OCI-LY1 (cell line): ENCODE measurements around the gene UBL3.

Experiments
- H2AFZ ChIP-seq: fragments of 200-600 bp; sonication (generic), shearing (Covaris generic); 2 replicates; pipeline ENCODE4 v1.6.0; 2014; ENCODE audit warnings: antibody characterized with exemption, mild to moderate bottlenecking, low read length
- H3F3A ChIP-seq: fragments of 200-600 bp; sonication (generic), shearing (Covaris generic); 2 replicates; pipeline ENCODE4 v1.6.0; 2014; ENCODE audit warnings: mild to moderate bottlenecking, antibody characterized with exemption, low read length, moderate library complexity; ENCODE audit not compliant: insufficient read depth
- H3K27ac ChIP-seq: fragments of 200-600 bp; sonication (generic); 2 replicates; pipeline ENCODE4 v1.5.1; 2014; ENCODE audit warnings: low read length, mixed run types, mild to moderate bottlenecking, low read depth; ENCODE audit not compliant: poor library complexity, severe bottlenecking
- H3K27me3 ChIP-seq: fragments of 200-600 bp; sonication (generic); 2 replicates; pipeline ENCODE4 v1.6.0; 2014; ENCODE audit warnings: antibody characterized with exemption, mild to moderate bottlenecking, low read length, moderate library complexity; ENCODE audit not compliant: insufficient read depth
- H3K36me3 ChIP-seq: fragments of 200-600 bp; sonication (generic); 2 replicates; pipeline ENCODE4 v1.6.1; 2014; ENCODE audit warnings: mild to moderate bottlenecking, antibody characterized with exemption, low read length, moderate library complexity, mixed read lengths; ENCODE audit not compliant: insufficient read depth
- H3K4me1 ChIP-seq: fragments of 200-600 bp; sonication (generic); 2 replicates; pipeline ENCODE4 v1.5.1; 2014; ENCODE audit warnings: mild to moderate bottlenecking, low read length, moderate library complexity; ENCODE audit not compliant: insufficient read depth, severe bottlenecking
- H3K4me2 ChIP-seq: fragments of 200-600 bp; sonication (generic), shearing (Covaris generic); 2 replicates; pipeline ENCODE4 v1.6.1; 2014; ENCODE audit warnings: low read length
- H3K4me3 ChIP-seq: fragments of 200-600 bp; sonication (generic); 2 replicates; pipeline ENCODE4 v1.5.1; 2014; ENCODE audit warnings: low read length, low read depth, mild to moderate bottlenecking, mixed read lengths; ENCODE audit not compliant: poor library complexity, severe bottlenecking
- H3K79me2 ChIP-seq: fragments of 200-600 bp; shearing (Covaris generic); 2 replicates; pipeline ENCODE4 v1.6.1; 2016; ENCODE audit warnings: mixed run types, low read length, mixed read lengths; ENCODE audit not compliant: insufficient read depth
- H3K9ac ChIP-seq: fragments of 200-600 bp; sonication (generic), shearing (Covaris generic); 2 replicates; pipeline ENCODE4 v1.6.1; 2014; ENCODE audit warnings: mild to moderate bottlenecking, low read length, mixed read lengths
- H3K9me2 ChIP-seq: fragments of 200-600 bp; sonication (generic), shearing (Covaris generic); 2 replicates; pipeline ENCODE4 v1.6.1; 2014; ENCODE audit warnings: low read depth, mild to moderate bottlenecking, low read length, mixed read lengths
- H3K9me3 ChIP-seq: fragments of 200-600 bp; shearing (Covaris generic); 2 replicates; pipeline ENCODE4 v1.6.1; 2014; ENCODE audit warnings: low read length, mixed read lengths
- H4K20me1 ChIP-seq: fragments of 200-600 bp; sonication (generic), shearing (Covaris generic); 2 replicates; pipeline ENCODE4 v1.6.0; 2016; ENCODE audit warnings: mild to moderate bottlenecking, low read length; ENCODE audit not compliant: insufficient read depth
- EZH2 ChIP-seq: fragments of 200-600 bp; sonication (generic), shearing (Covaris generic); IDR thresholded peaks from 2 replicates; pipeline ENCODE4 v1.8.0; 2017; ENCODE audit warnings: borderline replicate concordance, mixed run types, mild to moderate bottlenecking, antibody characterized with exemption, low read length, moderate library complexity, mixed read lengths
- TF ChIP-seq, protein P1 (sequence below): fragments of 200-600 bp; sonication (generic), shearing (Covaris generic); IDR thresholded peaks from 2 replicates; pipeline ENCODE4 v1.5.1; 2017; ENCODE audit warnings: mild to moderate bottlenecking, antibody characterized with exemption, low read length, moderate library complexity, mixed read lengths

The UBL3 gene

DNA sequence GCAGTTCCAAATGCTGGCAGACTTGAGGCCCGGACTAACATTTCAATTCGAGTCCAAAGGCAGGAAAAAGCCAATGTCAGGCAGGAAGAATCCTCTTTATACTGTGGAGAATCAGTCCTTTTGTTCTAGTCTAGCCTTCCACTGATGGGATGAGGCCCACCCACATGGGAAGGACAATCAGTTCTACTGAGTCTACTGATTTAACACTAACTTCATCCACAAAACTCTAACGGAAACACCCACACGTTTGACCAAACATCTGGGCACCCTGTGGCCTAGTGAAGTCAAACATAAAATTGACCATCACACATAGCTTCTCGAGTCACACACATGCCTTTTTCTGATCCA lies 100.3 kb downstream of the UBL3 start:
- no peak overlapping the region for H3K4me3 ChIP-seq
- H3K4me2 ChIP-seq = no peak overlapping the region
- TF ChIP-seq, protein P1, sequence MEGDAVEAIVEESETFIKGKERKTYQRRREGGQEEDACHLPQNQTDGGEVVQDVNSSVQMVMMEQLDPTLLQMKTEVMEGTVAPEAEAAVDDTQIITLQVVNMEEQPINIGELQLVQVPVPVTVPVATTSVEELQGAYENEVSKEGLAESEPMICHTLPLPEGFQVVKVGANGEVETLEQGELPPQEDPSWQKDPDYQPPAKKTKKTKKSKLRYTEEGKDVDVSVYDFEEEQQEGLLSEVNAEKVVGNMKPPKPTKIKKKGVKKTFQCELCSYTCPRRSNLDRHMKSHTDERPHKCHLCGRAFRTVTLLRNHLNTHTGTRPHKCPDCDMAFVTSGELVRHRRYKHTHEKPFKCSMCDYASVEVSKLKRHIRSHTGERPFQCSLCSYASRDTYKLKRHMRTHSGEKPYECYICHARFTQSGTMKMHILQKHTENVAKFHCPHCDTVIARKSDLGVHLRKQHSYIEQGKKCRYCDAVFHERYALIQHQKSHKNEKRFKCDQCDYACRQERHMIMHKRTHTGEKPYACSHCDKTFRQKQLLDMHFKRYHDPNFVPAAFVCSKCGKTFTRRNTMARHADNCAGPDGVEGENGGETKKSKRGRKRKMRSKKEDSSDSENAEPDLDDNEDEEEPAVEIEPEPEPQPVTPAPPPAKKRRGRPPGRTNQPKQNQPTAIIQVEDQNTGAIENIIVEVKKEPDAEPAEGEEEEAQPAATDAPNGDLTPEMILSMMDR = no peak
- no peak for TF ChIP-seq EZH2
- H3K4me1 ChIP-seq = no peaks in the 10 kb centered on the region
- no peaks in the 10 kb centered on the region for H3F3A ChIP-seq
- no peak overlapping the region for H2AFZ ChIP-seq
- H3K9me2 ChIP-seq = no peaks in the 10 kb centered on the region
- H3K79me2 ChIP-seq = no peaks in the 10 kb centered on the region
- H4K20me1 ChIP-seq = no peaks in the 10 kb centered on the region
- no peaks in the 10 kb centered on the region for H3K36me3 ChIP-seq
- H3K27me3 ChIP-seq = no peaks in the 10 kb centered on the region
- H3K27ac ChIP-seq = no peak overlapping the region
- H3K9ac ChIP-seq = no peak overlapping the region
- H3K9me3 ChIP-seq = no peaks in the 10 kb centered on the region

DNA sequence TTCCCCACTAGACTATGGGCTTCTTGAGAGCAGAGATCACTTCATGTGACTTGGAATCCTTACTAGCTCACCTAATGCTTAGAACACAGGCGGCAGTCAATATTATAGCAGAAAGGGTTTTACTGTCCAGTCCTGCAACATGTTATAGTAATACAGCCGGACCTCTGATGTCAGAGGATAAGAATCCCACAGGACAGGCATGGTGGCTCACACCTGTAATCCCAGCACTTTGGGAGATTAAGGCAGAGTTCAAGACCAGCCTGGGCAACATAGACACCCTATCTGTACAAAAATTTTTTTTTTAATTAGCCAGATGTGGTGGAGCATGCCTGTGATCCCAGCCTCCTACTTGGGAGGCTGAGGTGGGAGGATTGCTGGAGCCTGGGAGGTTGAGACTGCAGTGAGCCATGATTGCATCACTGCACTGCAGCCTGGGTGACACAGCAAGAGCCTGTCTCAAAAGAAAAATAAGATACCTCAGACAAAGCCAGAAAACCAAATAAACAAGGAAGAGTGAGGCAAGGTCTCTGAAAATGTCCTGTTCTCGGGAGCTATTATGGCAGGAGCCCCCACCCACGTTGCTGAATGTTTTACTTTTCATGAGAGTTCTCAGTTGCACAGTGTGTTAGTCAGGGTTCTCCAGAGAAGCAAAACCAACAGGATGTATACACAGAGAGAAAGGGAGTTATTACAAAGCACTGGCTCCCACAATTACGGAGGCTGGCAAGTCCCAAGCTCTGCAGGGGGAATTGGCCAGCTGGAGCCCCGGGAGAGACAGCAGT lies 100.8 kb downstream of the UBL3 start:
- Histone ChIP-seq H3K9ac (no peak overlapping the region), H3K36me3 (no peaks in the 10 kb centered on the region), H3K27ac (no peak overlapping the region), H3K4me2 (no peak overlapping the region), H3K27me3 (no peaks in the 10 kb centered on the region), H3K79me2 (no peaks in the 10 kb centered on the region), H3K4me1 (no peaks in the 10 kb centered on the region), H3K9me2 (no peaks in the 10 kb centered on the region), H3K9me3 (no peaks in the 10 kb centered on the region), H4K20me1 (no peaks in the 10 kb centered on the region), H3K4me3 (no peak overlapping the region), H3F3A (no peaks in the 10 kb centered on the region), H2AFZ (no peak overlapping the region)
- no peak for TF ChIP-seq EZH2
- TF ChIP-seq, protein P1 = no peak

DNA sequence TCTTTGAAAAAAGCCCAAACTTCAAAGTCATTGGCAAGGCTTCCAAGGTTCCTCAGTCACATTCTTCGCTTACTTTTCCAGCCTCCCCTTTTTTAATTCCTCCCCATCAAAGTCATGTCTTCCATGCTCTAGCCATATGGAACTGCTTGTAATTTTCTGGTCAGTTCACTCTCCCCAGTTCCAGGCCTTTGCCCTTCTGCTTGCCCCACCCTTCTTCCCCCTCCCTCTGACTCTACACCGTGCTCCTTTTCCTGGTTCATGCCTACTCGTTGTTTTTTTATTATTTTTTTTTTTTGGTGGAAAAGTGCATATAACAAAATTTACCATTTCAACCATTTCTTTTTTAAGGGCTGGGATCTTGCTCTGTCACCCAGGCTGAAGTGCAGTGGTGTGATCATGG lies 102.3 kb downstream of the UBL3 start:
- Histone ChIP-seq H3K27me3 (no peaks in the 10 kb centered on the region), H3K36me3 (no peaks in the 10 kb centered on the region), H2AFZ (no peak overlapping the region), H3K27ac (no peak overlapping the region), H3K79me2 (no peaks in the 10 kb centered on the region), H3K9ac (no peak overlapping the region), H3K4me3 (no peak overlapping the region), H3K9me3 (no peaks in the 10 kb centered on the region), H3K9me2 (no peaks in the 10 kb centered on the region), H3F3A (no peaks in the 10 kb centered on the region), H4K20me1 (no peaks in the 10 kb centered on the region), H3K4me2 (no peak overlapping the region), H3K4me1 (no peaks in the 10 kb centered on the region)
- TF ChIP-seq, protein P1 = no peak
- no peak for TF ChIP-seq EZH2
